Muscle layer of duodenum (tissue), 2 donors: ENCODE data around the gene PREP.

Experiments
- H3K27ac ChIP-seq: one replicate; pipeline ENCODE4 v1.7.0; 2013; ENCODE audit warnings: mild to moderate bottlenecking, low read length
- H3K27me3 ChIP-seq: one replicate; pipeline ENCODE4 v1.7.0; 2013; ENCODE audit warnings: low read depth, mild to moderate bottlenecking, control low read depth, low read length
- H3K36me3 ChIP-seq, 2 donors: one replicate each; pipeline ENCODE4 v1.7.0; 2013; ENCODE audit warnings: low read length in 2 of 2, control low read depth in 1 of 2, mild to moderate bottlenecking in 1 of 2; ENCODE audit not compliant: insufficient read depth in 2 of 2, control insufficient read depth in 1 of 2
- H3K4me1 ChIP-seq, 2 donors: one replicate each; pipeline ENCODE4 v1.7.0; 2013; ENCODE audit warnings: low read length in 2 of 2, mild to moderate bottlenecking in 2 of 2, control low read depth in 1 of 2, moderate library complexity in 1 of 2; ENCODE audit not compliant: insufficient read depth in 2 of 2, control insufficient read depth in 1 of 2
- H3K4me3 ChIP-seq, 2 donors: one replicate each; pipeline ENCODE4 v1.7.0; 2013; ENCODE audit warnings: low read length in 2 of 2, low read depth in 1 of 2, mild to moderate bottlenecking in 1 of 2
- H3K9me3 ChIP-seq, 2 donors: one replicate each; pipeline ENCODE4 v1.7.0; 2013; ENCODE audit warnings: low read length in 2 of 2, control low read depth in 1 of 2, mild to moderate bottlenecking in 1 of 2; ENCODE audit not compliant: control insufficient read depth in 1 of 2
- donor health status: healthy.

The PREP gene

GRCh38 chr6:105278813-105279212 lies 124.1 kb downstream of the PREP start:
- Histone ChIP-seq H3K9me3 (peaks cover 0 to 5% of the 10 kb centered on the region in 2 donors), H3K4me1 (no peaks in the 10 kb centered on the region), H3K27ac (no peak overlapping the region), H3K27me3 (no peaks in the 10 kb centered on the region), H3K4me3 (no peak overlapping the region), H3K36me3 (peaks cover 51 to 59% of the 10 kb centered on the region in 2 donors)

GRCh38 chr6:105278035-105278434 lies 124.8 kb downstream of the PREP start:
- H3K27me3 ChIP-seq: no peaks in the 10 kb centered on the region
- H3K27ac ChIP-seq: no peak overlapping the region
- H3K4me1 ChIP-seq: no peaks in the 10 kb centered on the region
- H3K4me3 ChIP-seq: no peak overlapping the region
- peaks cover 0 to 5% of the 10 kb centered on the region in 2 donors for H3K9me3 ChIP-seq
- H3K36me3 ChIP-seq: peaks cover 48 to 58% of the 10 kb centered on the region in 2 donors

- Histone ChIP-seq H3K27ac (no peak overlapping the region), H3K4me1 (no peaks in the 10 kb centered on the region), H3K27me3 (no peaks in the 10 kb centered on the region), H3K36me3 (peaks cover 32 to 43% of the 10 kb centered on the region in 2 donors), H3K4me3 (no peak overlapping the region), H3K9me3 (peaks cover 0 to 5% of the 10 kb centered on the region in 2 donors)
These were observed 126.5 kb downstream of the PREP start for GRCh38 chr6:105276374-105276773.

GRCh38 chr6:105275542-105275941 lies 127.3 kb downstream of the PREP start:
- peaks cover 26 to 34% of the 10 kb centered on the region in 2 donors for H3K36me3 ChIP-seq
- no peak overlapping the region for H3K4me3 ChIP-seq
- H3K27me3 ChIP-seq: no peaks in the 10 kb centered on the region
- H3K27ac ChIP-seq: no peak overlapping the region
- H3K9me3 ChIP-seq: peaks cover 0 to 5% of the 10 kb centered on the region in 2 donors
- no peaks in the 10 kb centered on the region for H3K4me1 ChIP-seq

GRCh38 chr6:105274678-105275077 lies 128.2 kb downstream of the PREP start:
- Histone ChIP-seq H3K27ac (no peak overlapping the region), H3K27me3 (no peaks in the 10 kb centered on the region), H3K9me3 (peaks cover 0 to 5% of the 10 kb centered on the region in 2 donors), H3K4me1 (no peaks in the 10 kb centered on the region), H3K36me3 (peaks cover 26 to 33% of the 10 kb centered on the region in 2 donors), H3K4me3 (no peak overlapping the region)

GRCh38 chr6:105273589-105273988 lies 129.3 kb downstream of the PREP start:
- Histone ChIP-seq H3K27me3 (no peaks in the 10 kb centered on the region), H3K9me3 (peaks cover 0 to 5% of the 10 kb centered on the region in 2 donors), H3K36me3 (peaks cover 23 to 26% of the 10 kb centered on the region in 2 donors), H3K4me3 (no peak overlapping the region), H3K4me1 (no peaks in the 10 kb centered on the region), H3K27ac (no peak overlapping the region)

- Histone ChIP-seq H3K27me3 (no peaks in the 10 kb centered on the region), H3K9me3 (peaks cover 0 to 5% of the 10 kb centered on the region in 2 donors), H3K27ac (no peak overlapping the region), H3K36me3 (peaks cover 15 to 18% of the 10 kb centered on the region in 2 donors), H3K4me1 (no peaks in the 10 kb centered on the region), H3K4me3 (no peak overlapping the region)
These were observed 130.1 kb downstream of the PREP start for GRCh38 chr6:105272786-105273185.

GRCh38 chr6:105270511-105270910 lies 132.4 kb downstream of the PREP start:
- Histone ChIP-seq H3K27ac (no peak overlapping the region), H3K9me3 (peaks cover 0 to under 1% of the 10 kb centered on the region in 2 donors), H3K4me3 (no peak overlapping the region), H3K4me1 (no peaks in the 10 kb centered on the region), H3K27me3 (no peaks in the 10 kb centered on the region), H3K36me3 (peaks cover 0 to 3% of the 10 kb centered on the region in 2 donors)

- Histone ChIP-seq H3K4me3 (no peak overlapping the region), H3K9me3 (no peaks in the 10 kb centered on the region), H3K27ac (no peak overlapping the region), H3K27me3 (no peaks in the 10 kb centered on the region), H3K4me1 (no peaks in the 10 kb centered on the region), H3K36me3 (no peaks in the 10 kb centered on the region)
These were observed 133.5 kb downstream of the PREP start for GRCh38 chr6:105269390-105269789.

GRCh38 chr6:105263685-105264610 lies 138.9 kb downstream of the PREP start:
- Histone ChIP-seq H3K4me1 (no peaks in the 10 kb centered on the region), H3K27me3 (no peaks in the 10 kb centered on the region), H3K27ac (no peak overlapping the region), H3K36me3 (no peaks in the 10 kb centered on the region), H3K4me3 (no peak overlapping the region), H3K9me3 (no peaks in the 10 kb centered on the region)

GRCh38 chr6:105259913-105260889 lies 142.7 kb downstream of the PREP start:
- H3K27me3 ChIP-seq: no peaks in the 10 kb centered on the region
- no peak overlapping the region for H3K4me3 ChIP-seq
- H3K4me1 ChIP-seq: no peaks in the 10 kb centered on the region
- no peaks in the 10 kb centered on the region for H3K36me3 ChIP-seq
- H3K27ac ChIP-seq: no peak overlapping the region
- no peaks in the 10 kb centered on the region for H3K9me3 ChIP-seq
